GM12801 (cell line): ENCODE results near the gene GDPD5.

Source experiments
- CTCF ChIP-seq: IDR thresholded peaks from one replicate; pipeline ENCODE4 v1.5.1; 2011; ENCODE audit warnings: control low read depth; ENCODE audit not compliant: insufficient read length; ENCODE audit errors: extremely low read depth

The GDPD5 gene

GRCh38 chr11:75566763-75567279, 41.1 kb upstream of the GDPD5 start:
- no peak for TF ChIP-seq CTCF

GRCh38 chr11:75565916-75566762, 40.4 kb upstream of the GDPD5 start:
- TF ChIP-seq CTCF, result no peak

GRCh38 chr11:75565221-75565814, 39.6 kb upstream of the GDPD5 start:
- no peak for TF ChIP-seq CTCF

GRCh38 chr11:75563978-75564552, 38.3 kb upstream of the GDPD5 start:
- TF ChIP-seq CTCF, result no peak

GRCh38 chr11:75563501-75563977, 37.8 kb upstream of the GDPD5 start:
- no peak for TF ChIP-seq CTCF

- TF ChIP-seq CTCF, result no peak
These were observed 37.2 kb upstream of the GDPD5 start for GRCh38 chr11:75562836-75563484.

- TF ChIP-seq CTCF, result no peak
These were observed 36.5 kb upstream of the GDPD5 start, which contains the start of gene SERPINH1 for GRCh38 chr11:75562048-75562835. SERPINH1 (plus strand) TSS chr11:75562253; CDS start chr11:75566350, 4,097 bp downstream.
